ENCODE results near the gene PRMT1.

Gene PRMT1

DNA sequence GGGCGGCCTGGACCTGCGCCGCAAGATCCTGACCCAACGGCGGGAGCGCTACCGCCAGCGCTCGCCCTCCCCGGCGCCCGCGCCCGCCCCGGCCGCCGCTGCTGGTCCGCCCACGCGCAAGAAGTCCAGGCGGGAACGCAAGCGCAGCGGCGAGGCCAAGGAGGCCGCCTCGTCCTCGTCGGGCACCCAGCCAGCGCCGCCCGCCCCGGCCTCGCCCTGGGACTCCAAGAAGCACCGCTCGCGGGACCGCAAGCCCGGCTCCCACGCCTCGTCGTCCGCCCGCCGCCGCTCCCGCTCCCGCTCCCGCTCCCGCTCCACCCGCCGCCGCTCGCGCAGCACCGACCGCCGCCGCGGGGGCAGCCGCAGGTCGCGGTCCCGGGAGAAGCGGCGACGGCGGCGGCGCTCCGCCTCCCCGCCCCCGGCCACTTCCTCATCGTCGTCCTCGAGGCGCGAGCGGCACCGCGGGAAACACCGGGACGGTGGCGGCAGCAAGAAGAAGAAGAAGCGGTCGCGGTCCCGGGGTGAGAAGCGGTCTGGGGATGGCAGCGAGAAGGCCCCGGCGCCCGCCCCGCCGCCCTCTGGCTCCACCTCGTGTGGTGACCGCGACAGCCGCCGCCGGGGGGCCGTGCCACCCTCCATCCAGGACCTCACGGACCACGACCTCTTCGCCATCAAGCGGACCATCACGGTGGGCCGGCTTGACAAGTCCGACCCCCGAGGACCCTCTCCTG is 25.1 kb upstream of the PRMT1 start:
- no peak for DNase-seq

DNA sequence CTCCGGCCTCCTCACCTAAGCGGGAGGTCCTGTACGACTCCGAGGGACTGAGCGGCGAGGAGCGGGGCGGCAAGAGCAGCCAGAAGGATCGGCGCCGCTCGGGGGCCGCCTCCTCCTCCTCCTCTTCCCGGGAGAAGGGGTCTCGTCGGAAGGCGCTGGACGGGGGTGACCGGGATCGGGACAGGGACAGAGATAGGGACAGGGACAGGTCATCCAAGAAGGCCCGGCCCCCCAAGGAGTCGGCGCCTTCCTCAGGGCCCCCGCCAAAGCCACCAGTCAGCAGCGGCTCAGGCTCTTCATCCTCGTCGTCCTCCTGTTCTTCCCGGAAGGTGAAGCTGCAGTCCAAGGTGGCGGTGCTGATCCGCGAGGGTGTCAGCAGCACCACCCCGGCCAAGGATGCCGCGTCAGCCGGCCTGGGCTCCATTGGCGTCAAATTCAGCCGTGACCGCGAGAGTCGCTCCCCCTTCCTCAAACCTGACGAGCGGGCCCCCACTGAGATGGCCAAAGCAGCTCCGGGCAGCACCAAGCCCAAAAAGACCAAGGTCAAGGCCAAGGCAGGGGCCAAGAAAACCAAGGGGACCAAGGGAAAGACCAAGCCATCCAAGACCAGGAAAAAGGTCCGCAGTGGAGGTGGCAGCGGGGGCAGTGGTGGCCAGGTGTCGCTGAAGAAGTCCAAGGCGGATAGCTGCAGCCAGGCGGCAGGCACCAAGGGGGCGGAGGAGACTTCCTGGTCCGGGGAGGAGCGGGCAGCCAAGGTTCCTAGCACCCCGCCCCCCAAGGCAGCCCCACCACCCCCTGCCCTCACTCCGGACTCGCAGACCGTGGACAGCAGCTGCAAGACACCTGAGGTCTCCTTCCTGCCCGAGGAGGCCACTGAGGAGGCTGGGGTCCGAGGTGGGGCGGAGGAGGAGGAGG is 24.3 kb upstream of the PRMT1 start:
- no peak for DNase-seq

DNA sequence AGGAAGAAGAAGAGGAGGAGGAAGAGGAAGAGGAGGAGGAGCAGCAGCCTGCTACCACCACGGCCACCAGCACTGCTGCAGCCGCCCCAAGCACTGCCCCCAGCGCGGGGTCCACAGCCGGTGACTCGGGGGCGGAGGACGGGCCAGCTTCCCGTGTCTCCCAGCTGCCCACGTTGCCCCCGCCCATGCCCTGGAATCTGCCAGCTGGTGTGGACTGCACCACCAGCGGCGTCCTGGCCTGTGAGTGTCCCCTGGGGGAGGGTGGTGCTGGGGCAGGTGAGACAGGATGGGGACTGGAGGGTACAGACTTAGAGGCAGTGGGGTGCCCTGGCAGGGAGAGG is 23.6 kb upstream of the PRMT1 start:
- no peak for DNase-seq

- no peak for DNase-seq
Observed at GRCh38 chr19:49654581-49654980, 22.5 kb upstream of the PRMT1 start.

- DNase-seq = no peak
Observed at GRCh38 chr19:49655570-49656455, 21.3 kb upstream of the PRMT1 start.

- no peak for DNase-seq
Observed at GRCh38 chr19:49656456-49657109, 20.5 kb upstream of the PRMT1 start.

DNA sequence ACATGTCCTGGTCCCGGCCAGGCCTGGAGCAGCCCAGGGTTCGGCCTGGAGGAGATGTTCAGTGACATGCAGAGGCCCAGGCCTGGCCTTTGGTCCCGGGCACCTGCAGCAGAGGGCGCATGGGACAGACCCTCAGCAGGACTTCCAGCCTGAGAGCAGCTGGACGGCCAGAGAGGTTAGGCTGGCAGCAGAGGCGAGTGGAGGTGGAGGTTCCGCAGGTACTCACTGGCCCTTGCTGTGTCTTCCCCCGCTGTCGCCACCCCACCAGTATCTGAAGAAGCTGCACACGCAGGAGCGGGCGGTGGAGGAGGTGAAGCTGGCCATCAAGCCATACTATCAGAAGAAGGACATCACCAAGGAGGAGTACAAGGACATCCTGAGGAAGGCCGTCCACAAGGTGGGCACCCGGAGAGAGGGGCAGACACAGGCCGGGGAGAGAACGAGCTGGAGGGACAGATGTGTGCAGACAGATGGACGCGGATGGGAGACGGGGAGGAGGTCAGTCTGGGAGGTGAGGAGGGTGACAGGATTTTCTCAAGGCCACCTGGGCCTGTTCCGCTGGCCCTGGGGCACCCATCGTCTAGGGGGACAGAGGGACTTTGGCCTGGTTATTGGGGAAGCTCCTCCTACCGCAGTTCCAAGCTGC is 19.5 kb upstream of the PRMT1 start:
- no peak for DNase-seq

DNA sequence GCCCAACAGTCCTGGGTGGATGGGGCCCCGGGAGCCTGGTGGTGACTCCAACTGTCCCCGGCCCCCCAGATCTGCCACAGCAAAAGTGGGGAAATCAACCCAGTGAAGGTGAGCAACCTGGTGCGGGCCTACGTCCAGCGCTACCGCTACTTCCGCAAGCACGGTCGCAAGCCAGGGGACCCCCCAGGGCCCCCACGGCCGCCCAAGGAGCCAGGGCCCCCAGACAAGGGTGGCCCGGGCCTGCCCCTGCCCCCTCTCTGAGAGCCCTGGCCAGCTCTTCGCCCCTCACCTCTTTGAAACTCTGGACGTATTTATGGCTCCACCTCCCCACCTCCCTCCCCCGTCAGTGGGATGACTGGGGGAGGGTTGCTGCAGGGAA is 18.9 kb upstream of the PRMT1 start:
- no peak for DNase-seq

GRCh38 chr19:49658566-49659442 is 18.3 kb upstream of the PRMT1 start:
- no peak for DNase-seq

DNA sequence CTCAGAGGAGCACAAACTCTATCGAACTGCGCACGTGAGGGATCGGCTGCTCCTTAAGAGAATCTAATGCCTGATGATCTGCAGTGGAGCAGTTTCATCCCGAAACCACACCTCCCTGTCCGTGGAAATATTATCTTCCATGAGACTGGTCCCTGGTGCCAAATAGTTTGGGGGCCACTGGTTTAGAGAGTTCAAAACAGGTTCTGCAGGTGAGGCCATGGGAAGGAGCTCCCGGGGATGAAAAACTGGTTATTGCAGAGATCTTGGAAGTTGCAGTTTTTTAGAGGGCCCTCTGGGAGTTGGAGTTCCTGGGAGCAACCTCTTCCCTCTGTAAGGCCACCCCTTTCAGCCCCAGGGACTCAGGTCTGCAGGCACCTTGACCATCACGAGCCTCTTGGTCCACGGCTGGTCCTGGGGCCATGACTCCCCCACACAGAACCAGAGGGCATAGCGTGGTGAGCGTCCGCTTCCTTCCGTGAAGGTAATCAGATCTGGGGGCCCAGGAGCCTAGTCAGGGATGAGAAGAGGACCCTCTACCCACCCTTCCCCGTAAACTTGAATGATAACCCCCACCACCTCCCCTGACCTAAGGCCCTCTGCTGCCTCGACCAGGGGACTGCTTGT is 16.6 kb upstream of the PRMT1 start:
- no peak for DNase-seq

DNA sequence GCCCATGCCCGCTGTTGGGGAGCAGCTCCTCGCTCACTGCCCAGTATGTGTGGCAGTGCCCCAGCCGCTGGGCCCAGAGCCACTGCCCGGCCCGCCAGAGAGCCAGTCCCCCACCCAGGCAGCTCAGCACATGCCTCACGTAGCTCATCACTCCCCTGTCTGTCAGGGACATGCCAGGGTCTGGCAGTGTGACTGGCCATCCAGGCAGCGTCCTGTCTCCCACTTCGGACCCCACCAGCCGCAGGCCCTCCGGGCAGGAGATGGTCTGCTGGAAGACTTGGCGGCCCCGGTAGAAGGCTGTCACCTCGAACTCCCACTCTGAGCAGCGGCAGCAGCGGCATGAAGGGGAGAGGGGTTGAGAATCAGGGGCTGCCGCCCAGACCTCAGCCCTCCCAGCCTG is 15.1 kb upstream of the PRMT1 start:
- no peak for DNase-seq

DNA sequence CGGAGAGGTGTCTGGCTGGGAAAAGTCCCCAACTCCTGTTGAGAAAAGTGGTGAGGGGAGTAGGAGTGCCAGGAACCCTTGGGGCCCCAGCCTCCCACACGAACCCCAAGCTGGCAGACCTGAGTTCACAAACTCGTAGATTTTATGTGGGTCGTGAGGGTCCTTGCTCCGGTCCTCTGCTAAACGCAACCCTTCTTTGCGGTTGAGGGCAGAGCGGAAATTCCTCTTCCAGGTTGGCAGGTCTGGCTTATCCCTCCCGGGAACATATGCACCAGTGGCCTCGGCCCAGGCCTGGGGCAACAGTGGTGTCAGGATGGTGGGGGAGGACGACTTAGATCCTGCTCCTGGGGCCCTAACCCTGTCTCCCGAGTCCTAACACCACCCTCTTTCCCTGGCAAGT is 13.8 kb upstream of the PRMT1 start:
- no peak for DNase-seq

GRCh38 chr19:49664171-49665035 is 12.7 kb upstream of the PRMT1 start:
- DNase-seq = peak; percentile 72

DNA sequence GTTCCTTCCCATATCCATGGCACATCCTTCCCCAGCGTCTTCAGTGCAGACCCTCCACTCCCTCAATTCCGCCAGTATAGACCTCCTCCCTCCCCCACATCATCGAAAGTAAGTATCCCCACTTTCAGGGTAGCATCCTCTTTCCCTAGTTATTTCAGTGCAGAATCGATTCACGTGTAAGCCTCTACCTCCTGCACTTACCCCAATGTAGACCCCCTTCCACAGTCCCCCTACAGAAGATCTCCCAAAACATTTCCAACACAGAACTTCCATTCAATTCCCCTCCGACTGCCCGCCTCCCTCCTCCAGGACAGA is 12.1 kb upstream of the PRMT1 start:
- no peak for DNase-seq

DNA sequence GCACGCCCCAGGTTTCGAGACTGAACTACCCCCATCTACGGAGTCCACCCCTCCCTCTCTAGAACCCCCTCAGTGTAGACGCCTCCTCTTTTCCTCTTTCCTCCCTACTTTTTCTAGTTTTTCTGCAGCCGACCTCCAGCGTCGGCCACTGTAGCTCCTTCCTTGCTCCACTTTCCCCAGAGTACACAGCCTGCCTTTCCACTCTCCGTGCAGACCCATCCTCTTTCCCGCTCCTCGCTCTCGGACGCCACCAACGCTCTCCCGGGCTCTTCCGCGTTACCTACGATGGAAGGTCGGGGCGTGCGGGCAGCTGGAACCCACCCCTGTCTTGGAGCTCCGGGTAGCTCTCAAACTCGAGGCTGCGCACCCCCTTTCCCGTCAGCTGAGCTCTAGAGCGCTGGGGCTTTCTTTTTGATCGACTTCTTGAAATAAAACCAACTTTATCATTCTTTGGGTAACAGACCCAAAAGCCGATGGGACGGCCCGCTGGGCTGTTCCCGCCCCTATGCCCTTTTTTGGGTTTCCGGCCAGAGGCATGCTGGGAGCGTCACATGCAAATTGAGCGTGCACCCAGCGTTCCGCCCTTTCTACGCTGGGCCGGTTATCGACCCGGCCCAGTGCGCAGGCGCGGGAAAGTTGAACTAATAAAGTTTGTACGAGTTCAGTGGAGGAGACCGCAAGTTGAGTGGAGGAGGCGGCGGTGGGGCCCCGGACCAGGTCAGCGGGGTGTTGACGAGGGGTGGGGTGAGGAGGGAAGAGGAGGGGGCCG is 11.5 kb upstream of the PRMT1 start, which contains the start of the genes BCL2L12 and IRF3:
BCL2L12 (plus strand) TSS at position 583 of the 769 bp plus-strand sequence. CDS start 760 bp downstream, outside the sequence.
IRF3 (minus strand) TSS at position 507 of the 769 bp plus-strand sequence. CDS start 1,019 bp downstream, outside the sequence.
- DNase-seq = peak; percentile 92

- DNase-seq = no peak
Observed at GRCh38 chr19:49666120-49666444, 11.0 kb upstream of the PRMT1 start.

GRCh38 chr19:49667473-49667872 is 9.6 kb upstream of the PRMT1 start:
- DNase-seq = no peak

- DNase-seq = no peak
Observed at GRCh38 chr19:49669516-49669915, 7.6 kb upstream of the PRMT1 start.

Data from NCI-H2029 treated with DMSO at 0.1 percent for 48 hours (cell line).